SJCRH30 (cell line): Measurements from ENCODE around the gene SMIM32. TPM values are rescaled to one million over a fixed set of nuclear protein-coding genes. Genes with fewer than 3 reads are reported as not detected.

Source experiments
- DNase-seq, 2 experiments: peaks; one replicate each; pipeline ENCODE4 v3.0.0-alpha.2; 2015 to 2020
- H3K27ac ChIP-seq: fragments of 250-450 bp; sonication (Bioruptor Pico); 2 replicates; pipeline ENCODE4 v1.5.1; 2020; ENCODE audit warnings: mild to moderate bottlenecking, moderate library complexity
- H3K27me3 ChIP-seq: fragments of 250-450 bp; sonication (Bioruptor Pico); 2 replicates; pipeline ENCODE4 v1.5.1; 2020; ENCODE audit warnings: mild to moderate bottlenecking, moderate library complexity
- H3K36me3 ChIP-seq: fragments of 250-450 bp; sonication (Bioruptor Pico); 2 replicates; pipeline ENCODE4 v1.5.1; 2020; ENCODE audit warnings: mild to moderate bottlenecking, moderate library complexity
- H3K4me1 ChIP-seq: fragments of 250-450 bp; sonication (Bioruptor Pico); 2 replicates; pipeline ENCODE4 v1.5.1; 2020; ENCODE audit warnings: mild to moderate bottlenecking, moderate library complexity
- H3K4me3 ChIP-seq: fragments of 250-450 bp; sonication (Bioruptor Pico); 2 replicates; pipeline ENCODE4 v1.5.1; 2020; ENCODE audit warnings: mild to moderate bottlenecking, moderate library complexity
- H3K9me3 ChIP-seq: fragments of 250-450 bp; sonication (Bioruptor Pico); replicated peaks from 2 replicates; pipeline ENCODE4 v1.5.1; 2020; ENCODE audit warnings: mild to moderate bottlenecking, moderate library complexity
- total RNA-seq: library from RNA; depleted of rRNA; stranded (reverse); fragments of >200 nt; shearing (Covaris generic); gene quantifications from 2 replicates; pipeline ENCODE4 v1.2.3, GENCODE V29; 2014; rRNA removed

SMIM32 gene
- 0.06 TPM in 1 of 2 replicates, not detected in the other for total RNA-seq

DNA sequence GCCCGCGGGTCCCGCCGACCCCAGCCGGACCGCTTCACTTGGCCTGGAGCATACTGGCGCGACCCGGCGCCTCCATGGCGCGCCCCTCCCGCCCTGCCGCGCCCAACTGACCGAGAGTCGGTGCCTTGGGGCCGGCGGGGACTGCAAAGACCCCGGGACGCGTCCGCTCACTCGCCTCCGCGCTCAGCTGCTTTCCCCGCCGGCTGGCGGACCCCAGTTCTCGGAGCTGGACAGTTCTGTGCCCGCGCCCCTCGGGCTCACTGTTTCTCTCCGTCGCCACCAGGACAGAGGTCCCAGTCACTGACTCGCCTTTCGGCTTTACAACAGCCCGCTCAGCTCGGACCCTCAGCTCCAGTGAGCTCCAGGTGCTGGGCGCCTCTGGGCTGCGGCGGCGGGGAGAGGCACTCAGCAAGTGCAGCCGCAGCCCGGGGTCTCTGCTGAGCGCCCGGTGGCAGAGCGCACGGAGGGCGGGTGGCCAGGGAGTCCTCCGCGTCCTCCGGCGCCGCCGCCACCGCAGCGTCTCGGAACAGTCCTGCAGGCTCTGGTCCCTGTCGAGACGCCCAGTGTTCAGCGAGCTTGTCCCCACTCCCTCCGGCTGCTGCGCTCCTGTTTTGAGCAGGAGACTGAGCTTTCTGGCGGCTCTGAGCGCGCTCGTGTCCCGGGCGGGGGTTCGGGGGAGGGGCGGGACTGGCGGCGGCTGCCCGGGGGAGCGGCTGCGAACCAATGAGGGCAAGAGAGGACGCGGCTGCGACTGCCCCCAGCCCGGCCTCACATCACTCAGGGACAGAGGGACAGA, at the start of gene SMIM32:
SMIM32 (minus strand) TSS at position 637 of the 796 bp plus-strand sequence. CDS start 638 bp downstream, outside the sequence.
- Histone ChIP-seq H3K4me3 (peak within 1 kb of the TSS; percentile 42), H3K4me1 (no peaks in the 10 kb centered on the region), H3K9me3 (no peaks in the 10 kb centered on the region), H3K27me3 (no peaks in the 10 kb centered on the region), H3K27ac (no peak within 1 kb of the TSS), H3K36me3 (no peaks in the 10 kb centered on the region; the same call in 1 of the 2 replicates)
- DNase-seq: peak; percentile 21 to 29

DNA sequence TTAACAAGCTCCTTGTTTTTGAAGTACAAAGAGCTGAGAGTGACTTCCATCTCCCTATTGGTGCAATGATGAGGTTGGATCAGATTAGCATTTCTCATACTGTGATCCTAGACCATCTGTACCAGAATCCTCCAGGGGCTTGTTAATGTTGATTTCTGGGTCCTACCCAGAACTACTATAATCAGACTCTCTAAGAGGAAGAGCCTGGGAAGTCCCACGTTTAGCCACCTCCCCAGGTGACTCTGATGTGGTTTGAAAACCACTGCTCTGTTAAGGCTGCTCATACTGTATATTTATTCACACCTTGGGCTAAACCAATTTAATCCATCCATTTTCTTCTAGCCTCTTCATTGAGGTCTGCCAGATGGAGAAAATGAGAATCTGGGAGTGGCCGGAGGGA, 49.6 kb upstream of the SMIM32 start:
- H3K27ac ChIP-seq: no peak overlapping the region
- no peaks in the 10 kb centered on the region for H3K36me3 ChIP-seq
- H3K4me3 ChIP-seq: no peak overlapping the region
- no peaks in the 10 kb centered on the region for H3K9me3 ChIP-seq
- H3K4me1 ChIP-seq: no peaks in the 10 kb centered on the region
- no peaks in the 10 kb centered on the region; the same call in 1 of the 2 replicates for H3K27me3 ChIP-seq
- DNase-seq: no peak

DNA sequence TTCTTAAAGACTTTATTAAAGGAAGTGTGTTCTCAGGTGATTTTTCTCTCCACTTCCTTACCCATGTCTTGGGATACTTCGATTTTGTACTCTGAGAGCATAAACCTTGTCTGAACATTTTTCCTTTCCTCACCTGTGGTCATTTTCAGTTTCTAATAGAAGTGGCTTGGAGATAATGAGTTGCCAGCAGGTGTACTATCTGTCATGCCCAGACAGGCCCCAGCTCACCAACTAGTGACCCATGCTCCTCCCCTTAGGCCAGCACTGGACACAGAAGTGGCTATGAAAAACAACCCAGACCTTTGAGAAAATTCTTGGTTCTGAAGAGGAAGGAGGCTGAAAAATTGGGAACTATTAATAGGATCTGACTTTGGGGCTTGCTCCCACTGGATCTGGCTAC, 49.2 kb upstream of the SMIM32 start:
- Histone ChIP-seq H3K27me3 (no peaks in the 10 kb centered on the region; the same call in 1 of the 2 replicates), H3K36me3 (no peaks in the 10 kb centered on the region), H3K4me3 (no peak overlapping the region), H3K4me1 (no peaks in the 10 kb centered on the region), H3K27ac (no peak overlapping the region), H3K9me3 (no peaks in the 10 kb centered on the region)
- DNase-seq: no peak

DNA sequence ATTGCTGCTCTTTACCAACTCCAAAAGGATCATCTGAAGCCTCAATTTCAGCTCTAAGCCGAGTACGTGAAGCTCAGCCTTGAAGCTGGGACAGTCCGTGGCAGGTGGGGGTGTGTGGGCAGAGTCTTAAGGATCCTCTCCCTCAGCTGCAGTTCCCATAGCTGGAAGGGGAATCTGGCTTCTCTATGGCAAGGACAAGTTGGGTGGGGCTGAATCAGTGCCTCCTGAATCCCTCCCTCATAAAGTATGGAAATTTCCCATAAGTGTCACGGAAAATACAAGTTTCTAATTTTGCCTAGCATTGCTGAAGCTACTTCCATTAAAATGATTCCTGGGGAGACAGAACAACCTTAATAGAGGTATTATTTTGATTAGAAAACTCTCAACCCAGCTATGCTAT, 47.9 kb upstream of the SMIM32 start:
- H3K27me3 ChIP-seq: no peaks in the 10 kb centered on the region; the same call in 1 of the 2 replicates
- no peaks in the 10 kb centered on the region for H3K36me3 ChIP-seq
- no peaks in the 10 kb centered on the region for H3K4me1 ChIP-seq
- no peak overlapping the region for H3K4me3 ChIP-seq
- DNase-seq: no peak
- H3K27ac ChIP-seq: no peak overlapping the region
- H3K9me3 ChIP-seq: no peaks in the 10 kb centered on the region

DNA sequence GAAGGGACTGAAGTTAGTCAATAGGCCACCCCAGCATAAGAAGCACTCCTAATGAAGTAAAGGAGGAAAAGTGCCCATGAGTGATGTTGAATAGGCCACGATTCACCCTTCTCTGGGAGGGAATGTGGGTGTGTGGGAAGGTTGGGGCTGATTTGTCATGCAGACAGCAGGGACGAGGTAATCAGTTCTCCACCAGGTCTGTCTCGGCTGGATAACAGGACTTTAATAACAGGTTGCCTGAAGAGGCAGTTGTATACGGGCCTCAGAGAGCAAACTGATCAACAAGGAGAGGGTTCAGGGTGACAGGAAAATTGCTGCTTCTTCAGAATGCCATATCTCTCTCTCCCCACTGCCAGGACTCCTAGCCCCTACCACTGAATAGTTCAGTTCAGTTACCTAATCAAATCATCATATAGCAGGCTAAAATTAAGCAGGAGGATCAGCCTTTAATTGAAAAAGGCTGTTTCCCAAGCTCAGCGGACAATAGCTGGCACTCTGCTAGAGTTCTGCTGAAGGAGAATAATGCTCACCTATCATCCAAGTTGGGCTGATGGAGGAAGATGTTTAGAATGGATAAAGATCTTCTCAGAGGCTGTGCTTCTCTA, 43.6 kb upstream of the SMIM32 start:
- Histone ChIP-seq H3K27ac (no peak overlapping the region), H3K27me3 (no peaks in the 10 kb centered on the region; the same call in 1 of the 2 replicates), H3K9me3 (no peaks in the 10 kb centered on the region)

DNA sequence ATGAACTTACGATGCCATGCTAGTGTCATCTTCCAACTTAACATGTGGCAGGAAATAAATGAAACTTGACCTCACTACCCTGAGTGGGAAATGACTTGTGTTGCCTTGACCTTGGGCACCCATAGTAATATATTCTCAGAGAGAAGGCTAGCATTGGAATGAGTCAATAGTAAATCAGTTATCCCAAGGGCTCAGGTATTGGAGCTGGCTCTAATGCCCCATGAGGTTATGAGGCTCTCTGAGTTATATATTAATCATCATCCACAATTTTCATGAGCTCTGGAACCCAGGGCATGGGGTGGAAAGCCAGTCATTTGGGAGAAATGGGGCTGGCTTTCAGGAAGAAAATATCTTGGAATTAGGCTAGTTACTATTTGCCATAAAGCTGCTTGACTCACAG, 42.4 kb upstream of the SMIM32 start:
- no peak overlapping the region for H3K27ac ChIP-seq
- no peak overlapping the region for H3K4me3 ChIP-seq
- DNase-seq: no peak
- no peaks in the 10 kb centered on the region for H3K9me3 ChIP-seq
- H3K4me1 ChIP-seq: no peaks in the 10 kb centered on the region; the same call in 1 of the 2 replicates
- H3K27me3 ChIP-seq: peaks cover 5% of the 10 kb centered on the region; the same call in 1 of the 2 replicates
- H3K36me3 ChIP-seq: no peaks in the 10 kb centered on the region

More for the DNA sequence above, 43.6 kb upstream of the SMIM32 start:
- Histone ChIP-seq H3K4me3 (no peak overlapping the region), H3K36me3 (no peaks in the 10 kb centered on the region), H3K4me1 (no peaks in the 10 kb centered on the region; the same call in 1 of the 2 replicates)
- no peak for DNase-seq

DNA sequence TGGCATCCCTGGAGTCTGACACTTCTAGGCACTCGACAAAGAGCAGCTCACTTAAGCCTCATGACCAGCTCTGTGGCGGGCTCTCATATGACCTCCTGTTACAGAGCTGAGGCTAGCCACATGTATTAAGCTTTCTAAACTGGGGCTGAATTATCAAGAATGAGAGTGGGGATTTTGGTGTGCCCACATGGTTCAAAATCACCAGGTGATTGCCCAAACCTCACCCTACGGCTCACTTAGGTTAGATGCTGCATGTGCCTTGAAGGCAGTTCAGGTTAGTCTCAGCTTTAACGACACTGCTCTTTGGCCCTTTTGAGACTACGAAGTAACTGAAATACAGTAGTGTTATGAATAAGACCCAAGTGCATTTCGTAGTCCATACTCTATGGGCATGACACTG, 39.4 kb upstream of the SMIM32 start:
- H3K36me3 ChIP-seq: no peaks in the 10 kb centered on the region
- H3K4me3 ChIP-seq: no peak overlapping the region
- DNase-seq: no peak
- H3K27ac ChIP-seq: no peak overlapping the region
- 0 out of 2 replicates have a peak, but pooled peaks cover 14% of the 10 kb centered on the region for H3K27me3 ChIP-seq
- no peaks in the 10 kb centered on the region for H3K9me3 ChIP-seq
- no peaks in the 10 kb centered on the region; the same call in 1 of the 2 replicates for H3K4me1 ChIP-seq

DNA sequence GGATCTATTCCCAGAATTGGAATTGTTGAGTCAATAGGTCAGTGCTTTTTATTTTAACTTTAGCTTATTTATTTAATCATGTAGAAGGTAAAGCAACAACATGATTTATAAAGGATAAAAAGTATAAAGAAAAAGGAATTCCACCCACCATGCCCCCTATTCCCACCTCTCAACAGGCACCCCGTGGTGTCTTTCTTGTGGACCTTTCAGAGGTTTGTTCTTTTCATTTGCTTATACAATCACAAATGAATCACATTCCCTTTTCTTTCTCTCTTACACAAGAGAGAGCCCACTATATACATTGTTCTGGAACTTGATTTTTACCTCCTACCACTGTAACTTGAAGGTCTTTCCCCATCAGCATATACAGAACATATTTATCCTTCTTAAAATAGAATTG, 37.2 kb upstream of the SMIM32 start:
- H3K4me1 ChIP-seq: no peaks in the 10 kb centered on the region; the same call in 1 of the 2 replicates

DNA sequence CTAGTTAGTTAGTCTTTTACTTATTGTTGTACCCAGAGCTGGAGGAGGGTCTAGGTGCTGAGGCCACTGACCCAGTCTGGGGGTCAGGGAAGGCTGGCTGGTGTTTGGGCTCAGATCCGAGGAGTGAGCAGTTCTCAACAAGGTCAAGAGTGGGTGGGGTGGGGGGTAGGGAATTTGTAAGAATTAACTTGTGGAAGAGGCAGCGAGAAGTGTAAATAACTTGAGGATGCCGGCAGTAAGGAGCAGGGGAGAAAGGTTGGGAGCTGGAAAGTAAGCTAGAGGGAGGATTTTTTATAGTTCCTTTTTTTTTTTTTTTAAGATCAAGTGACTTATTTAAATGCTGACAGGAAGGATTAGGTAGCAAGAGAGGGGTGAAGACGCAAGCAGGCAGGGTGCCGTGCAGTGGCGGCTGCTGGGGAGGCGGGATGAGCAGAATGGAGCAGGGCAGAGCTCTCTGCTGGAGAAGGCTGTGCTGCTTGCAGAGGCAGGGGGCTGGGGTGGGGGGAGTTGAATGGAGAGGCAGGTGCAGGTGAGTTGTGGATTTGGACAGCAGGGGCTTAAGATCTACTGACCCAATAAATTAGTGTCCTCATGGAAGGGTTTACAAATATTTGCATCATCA, 35.3 kb upstream of the SMIM32 start:
- H3K36me3 ChIP-seq: no peaks in the 10 kb centered on the region
- no peak overlapping the region for H3K4me3 ChIP-seq
- H3K4me1 ChIP-seq: no peaks in the 10 kb centered on the region
- no peaks in the 10 kb centered on the region for H3K9me3 ChIP-seq
- H3K27me3 ChIP-seq: 0 out of 2 replicates have a peak, but pooled peaks cover 14% of the 10 kb centered on the region
- no peak for DNase-seq
- no peak overlapping the region for H3K27ac ChIP-seq

More for the DNA sequence above, 37.2 kb upstream of the SMIM32 start:
- H3K27ac ChIP-seq: no peak overlapping the region
- no peak overlapping the region for H3K4me3 ChIP-seq
- no peaks in the 10 kb centered on the region for H3K9me3 ChIP-seq
- DNase-seq: no peak
- 0 out of 2 replicates have a peak, but pooled peaks cover 14% of the 10 kb centered on the region for H3K27me3 ChIP-seq
- H3K36me3 ChIP-seq: no peaks in the 10 kb centered on the region

DNA sequence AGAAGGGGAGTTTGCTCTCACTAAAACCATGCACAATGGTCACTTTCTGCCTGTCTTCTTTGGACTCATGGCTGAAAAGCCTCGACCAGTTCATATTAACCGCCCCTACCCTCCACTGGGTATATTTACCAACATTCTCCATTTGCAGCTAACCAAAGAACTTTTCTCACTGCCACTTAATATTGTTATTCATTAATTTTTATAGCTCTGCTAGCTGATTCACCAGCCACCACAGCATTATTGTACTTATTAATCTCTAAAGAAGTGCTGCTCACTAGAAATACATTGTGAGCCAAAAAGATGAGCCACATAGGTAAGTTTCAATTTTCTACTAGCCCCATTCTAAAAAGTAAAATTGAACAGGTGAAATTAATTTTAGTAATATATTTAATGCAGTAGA, 33.4 kb upstream of the SMIM32 start:
- Histone ChIP-seq H3K4me1 (no peaks in the 10 kb centered on the region), H3K4me3 (no peak overlapping the region), H3K9me3 (0 out of 2 replicates have a peak, but pooled peaks cover 3% of the 10 kb centered on the region), H3K27me3 (0 out of 2 replicates have a peak, but pooled peaks cover 14% of the 10 kb centered on the region), H3K27ac (no peak overlapping the region), H3K36me3 (no peaks in the 10 kb centered on the region)
- DNase-seq: no peak

DNA sequence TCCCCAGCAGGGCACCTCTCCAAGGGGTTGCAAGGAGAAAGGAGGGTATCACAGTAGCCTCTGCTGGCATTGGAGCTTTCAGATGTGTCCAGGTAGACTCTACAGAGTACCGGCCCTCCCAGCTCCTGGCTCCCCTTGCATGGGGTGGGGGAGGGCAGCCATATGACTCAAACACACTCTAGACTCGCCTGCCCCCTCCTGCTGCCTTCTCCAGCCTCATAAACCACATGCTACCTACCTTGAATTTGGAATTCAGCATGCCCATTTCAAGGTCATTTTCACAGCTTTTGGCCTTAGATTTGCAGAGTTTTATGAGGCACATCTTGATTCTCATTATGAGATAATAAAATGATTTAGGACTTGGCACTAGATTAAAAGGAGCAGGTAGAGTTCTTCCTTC, 32.8 kb upstream of the SMIM32 start:
- H3K9me3 ChIP-seq: 0 out of 2 replicates have a peak, but pooled peaks cover 3% of the 10 kb centered on the region
- H3K27me3 ChIP-seq: 0 out of 2 replicates have a peak, but pooled peaks cover 14% of the 10 kb centered on the region
- no peaks in the 10 kb centered on the region for H3K4me1 ChIP-seq
- no peak overlapping the region for H3K4me3 ChIP-seq
- H3K36me3 ChIP-seq: no peaks in the 10 kb centered on the region
- no peak overlapping the region for H3K27ac ChIP-seq
- no peak for DNase-seq

DNA sequence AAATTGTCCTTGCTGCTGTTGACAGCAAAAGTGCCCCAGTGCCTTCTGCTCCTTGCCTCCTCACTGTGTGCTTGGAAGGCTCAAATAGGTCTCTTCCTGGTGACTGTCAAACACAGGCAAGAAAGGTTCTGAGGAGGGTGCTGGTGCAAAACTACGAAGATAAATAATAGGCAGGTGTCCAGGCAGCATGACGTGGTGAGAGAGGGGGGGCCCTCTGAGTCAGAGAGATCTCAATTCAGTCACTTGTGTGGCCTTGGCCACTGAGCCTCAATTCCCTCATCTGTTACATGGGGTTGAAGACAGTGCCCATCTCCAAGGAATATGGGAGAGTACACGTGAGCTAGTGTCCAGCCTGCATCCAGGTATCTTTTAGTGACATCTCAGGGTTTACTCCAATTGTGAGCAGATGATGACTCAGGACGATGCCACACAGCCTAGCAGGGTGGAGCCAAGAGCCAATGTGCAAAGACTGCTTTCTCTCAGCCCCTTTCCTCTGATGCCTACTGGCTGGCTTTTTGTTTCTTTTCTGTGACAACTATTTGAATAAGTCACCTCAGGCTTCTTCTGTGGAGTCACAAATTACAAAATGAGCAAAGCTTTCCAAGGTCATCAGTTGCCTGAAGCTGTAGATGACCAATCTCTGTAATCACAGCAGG, 29.7 kb upstream of the SMIM32 start:
- H3K9me3 ChIP-seq: 0 out of 2 replicates have a peak, but pooled peaks cover 3% of the 10 kb centered on the region
- no peak overlapping the region for H3K4me3 ChIP-seq
- no peak overlapping the region for H3K27ac ChIP-seq

DNA sequence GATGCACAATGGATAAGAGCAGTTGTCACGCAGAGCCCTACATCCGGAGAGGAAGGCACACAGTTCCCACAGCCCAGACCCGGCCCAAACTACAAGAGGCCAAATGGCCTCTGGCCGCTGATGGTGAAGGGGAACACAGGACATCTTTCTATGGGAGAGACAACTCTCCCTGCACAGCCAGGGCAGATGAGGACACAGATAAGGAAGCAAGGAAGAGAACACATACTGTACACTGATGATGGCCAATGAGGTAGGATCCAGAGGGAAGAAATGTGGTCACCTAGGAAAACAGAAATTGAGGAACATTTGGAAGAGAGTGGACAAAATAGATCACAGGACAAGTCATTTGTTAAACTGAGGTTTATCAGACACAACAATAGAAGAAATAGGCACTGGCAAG, 28.4 kb upstream of the SMIM32 start:
- Histone ChIP-seq H3K4me3 (no peak overlapping the region), H3K27me3 (no peaks in the 10 kb centered on the region), H3K9me3 (0 out of 2 replicates have a peak, but pooled peaks cover 3% of the 10 kb centered on the region), H3K4me1 (no peaks in the 10 kb centered on the region), H3K27ac (no peak overlapping the region), H3K36me3 (no peaks in the 10 kb centered on the region)
- no peak for DNase-seq

More for the DNA sequence above, 29.7 kb upstream of the SMIM32 start:
- no peaks in the 10 kb centered on the region for H3K27me3 ChIP-seq
- no peaks in the 10 kb centered on the region for H3K4me1 ChIP-seq
- no peaks in the 10 kb centered on the region for H3K36me3 ChIP-seq
- DNase-seq: no peak

DNA sequence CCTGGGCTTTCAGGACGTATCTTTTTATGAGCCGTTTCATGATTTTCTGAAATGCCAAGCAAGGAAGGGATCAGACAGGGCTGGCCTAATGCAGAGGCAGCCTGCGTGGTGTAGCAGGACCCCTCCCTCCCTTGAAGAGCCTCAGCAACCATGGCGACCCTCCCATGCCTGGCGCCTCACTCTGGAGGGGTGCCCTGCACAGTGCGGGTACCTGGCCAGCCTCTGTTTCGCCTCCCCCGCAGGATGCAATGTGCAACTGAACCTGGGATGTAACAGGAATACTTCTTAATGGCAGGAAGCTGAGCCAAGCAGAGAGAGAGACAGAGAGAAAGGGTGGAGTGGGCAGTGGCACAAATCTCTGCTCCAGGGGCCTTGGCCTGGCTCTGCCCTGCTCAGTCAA, 23.3 kb upstream of the SMIM32 start:
- no peak for DNase-seq
- Histone ChIP-seq H3K4me3 (no peak overlapping the region), H3K4me1 (no peaks in the 10 kb centered on the region), H3K9me3 (no peaks in the 10 kb centered on the region), H3K27me3 (peaks cover 14% of the 10 kb centered on the region; the same call in 1 of the 2 replicates), H3K27ac (no peak overlapping the region), H3K36me3 (no peaks in the 10 kb centered on the region)
